Upper lobe of left lung (tissue), 6 donors: ENCODE measurements around the gene CCN2. TPM values are rescaled to one million over a fixed set of nuclear protein-coding genes. Genes with fewer than 3 reads are reported as not detected.
A peak's percentile ranks its signal among the peaks of the same experiment; 100 is the strongest.

Experiments
- ATAC-seq, 2 donors: fragments of 200-7000 bp; cut with Tn5 transposase; one replicate each; pipeline ENCODE4 v1.9.1; 2022; ENCODE audit warnings: mild to moderate bottlenecking in 2 of 2, moderate library complexity in 2 of 2; ENCODE audit not compliant: low FRiP score in 2 of 2
- DNase-seq, 2 donors: peaks; one replicate each; pipeline ENCODE4 v3.0.0-alpha.2; 2019 to 2020
- H3K27ac ChIP-seq, 4 donors: fragments of 200-600 bp; sonication (generic); one replicate each; pipeline ENCODE4 v1.5.1; 2016 to 2019
- H3K27me3 ChIP-seq, 4 donors: fragments of 200-600 bp; sonication (generic); one replicate each; pipeline ENCODE4 v1.5.1; 2017 to 2019
- H3K36me3 ChIP-seq, 4 donors: fragments of 200-600 bp; sonication (generic); one replicate each; pipeline ENCODE4 v1.5.1; 2016 to 2019
- H3K4me1 ChIP-seq, 4 donors: fragments of 200-600 bp; sonication (generic); one replicate each; pipeline ENCODE4 v1.5.1; 2018 to 2019
- H3K4me3 ChIP-seq, 4 donors: fragments of 200-600 bp; sonication (generic); one replicate each; pipeline ENCODE4 v1.5.1; 2017 to 2019; ENCODE audit warnings: mild to moderate bottlenecking in 2 of 4, moderate library complexity in 1 of 4
- H3K9me3 ChIP-seq, 4 donors: fragments of 200-600 bp; sonication (generic); one replicate each; pipeline ENCODE4 v1.5.1; 2018 to 2019
- EP300 ChIP-seq, 4 donors: sonication (generic); formaldehyde crosslinking; IDR thresholded peaks; one replicate each; pipeline ENCODE4 v1.5.1; 2017; ENCODE audit warnings: antibody characterized with exemption in 4 of 4, control low read depth in 2 of 4
- POLR2A ChIP-seq, 4 donors: fragments of 450-650 bp; IDR thresholded peaks; one replicate each; pipeline ENCODE4 v1.5.1; 2016 to 2017; ENCODE audit warnings: antibody characterized with exemption in 4 of 4, mild to moderate bottlenecking in 2 of 4
- POLR2AphosphoS5 ChIP-seq, 2 donors: sonication (generic); formaldehyde crosslinking; IDR thresholded peaks; one replicate each; pipeline ENCODE4 v1.5.1; 2017; ENCODE audit warnings: antibody characterized with exemption in 2 of 2
- WGBS, 2 donors: methylation state at CpG; one replicate each; pipeline ENCODE4 v1.1.5; 2017 to 2018; 5-methylcytosine and 5-hydroxymethylcytosine counted together
- total RNA-seq, 6 donors: library from RNA; depleted of rRNA in 4 of 6; stranded (reverse); fragments of >200 nt in 4 of 6; gene quantifications; one replicate each; pipeline versions ENCODE4 v1.1.0 to v1.2.1, GENCODE V29; 2016 to 2021
- TF ChIP-seq, protein P1 (sequence below), 6 experiments: fragments of 450-650 bp in 4 of 6; fragments of 200-600 bp in 2 of 6; sonication (generic) in 2 of 6; IDR thresholded peaks; one replicate each; pipeline ENCODE4 v1.5.1; 2016 to 2019; ENCODE audit warnings: antibody characterized with exemption in 6 of 6
- donor health status: DM: no; HTN: no; CAD: no; lungs with moderate emphysema.
- donor health status: DM: no; HTN: yes; CAD: no; lungs with severe emphysema.

Gene CCN2
- total RNA-seq, 6 donors from 2014 or later, result 96.4 to 320 (median 210) TPM

DNA sequence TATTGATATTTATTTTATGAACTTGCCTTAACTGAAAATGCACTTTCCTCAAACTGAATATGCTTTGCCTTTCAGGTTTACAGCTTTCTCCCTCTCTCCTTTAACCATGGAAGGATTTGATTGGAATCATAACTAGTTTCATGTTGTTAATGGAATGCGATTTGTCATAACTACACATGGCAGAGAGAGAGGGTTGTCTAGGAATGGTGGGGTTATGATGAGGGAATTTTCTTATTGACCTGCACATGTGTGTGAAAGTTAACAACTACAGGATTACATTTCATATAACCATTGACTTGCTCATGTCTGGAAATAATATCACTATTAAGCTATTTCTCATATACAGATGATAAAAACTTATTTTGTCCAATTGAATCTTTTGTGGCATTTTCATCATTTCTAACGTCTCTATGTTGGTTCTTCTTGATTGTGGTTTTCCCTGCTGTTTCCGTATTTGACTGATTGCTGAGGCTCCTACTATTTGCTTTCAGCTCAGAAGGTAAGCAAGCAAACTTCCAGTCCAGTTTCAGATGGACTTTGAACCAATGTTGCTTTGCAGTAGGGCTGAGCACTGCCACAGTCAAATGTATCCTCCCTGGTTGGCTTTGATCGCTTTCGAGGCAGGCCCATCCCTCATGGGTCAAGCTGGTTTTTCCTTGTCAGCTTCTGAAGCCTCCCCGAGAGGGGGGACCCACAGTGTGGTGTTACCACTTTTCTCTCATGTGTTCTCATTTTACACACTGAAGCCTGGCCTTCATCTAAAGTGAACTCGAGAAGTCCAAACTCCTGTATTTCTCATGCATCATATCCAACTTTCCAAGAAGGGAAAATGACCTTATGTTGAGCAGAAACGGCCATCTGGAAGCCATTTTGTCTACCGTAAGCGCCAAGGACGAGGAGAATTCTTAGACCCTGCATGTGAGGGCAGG, 7.6 kb upstream of the CCN2 start:
- Histone ChIP-seq H3K36me3 (no peaks in the 10 kb centered on the region), H3K4me3 (no peak overlapping the region), H3K27me3 (no peaks in the 10 kb centered on the region), H3K4me1 (peaks cover 6 to 16% (median 13%) of the 10 kb centered on the region in 4 donors), H3K27ac (no peak overlapping the region), H3K9me3 (no peaks in the 10 kb centered on the region)
- 91% methylated on average over 11 of the region's 11 CpGs for WGBS, 2 donors
- TF ChIP-seq POLR2A (IDR thresholded peaks at IDR 0.05) (no peak), EP300 (IDR thresholded peaks at IDR 0.05) (no peak), POLR2AphosphoS5 (IDR thresholded peaks at IDR 0.05) (no peak)
- TF ChIP-seq, protein P1, sequence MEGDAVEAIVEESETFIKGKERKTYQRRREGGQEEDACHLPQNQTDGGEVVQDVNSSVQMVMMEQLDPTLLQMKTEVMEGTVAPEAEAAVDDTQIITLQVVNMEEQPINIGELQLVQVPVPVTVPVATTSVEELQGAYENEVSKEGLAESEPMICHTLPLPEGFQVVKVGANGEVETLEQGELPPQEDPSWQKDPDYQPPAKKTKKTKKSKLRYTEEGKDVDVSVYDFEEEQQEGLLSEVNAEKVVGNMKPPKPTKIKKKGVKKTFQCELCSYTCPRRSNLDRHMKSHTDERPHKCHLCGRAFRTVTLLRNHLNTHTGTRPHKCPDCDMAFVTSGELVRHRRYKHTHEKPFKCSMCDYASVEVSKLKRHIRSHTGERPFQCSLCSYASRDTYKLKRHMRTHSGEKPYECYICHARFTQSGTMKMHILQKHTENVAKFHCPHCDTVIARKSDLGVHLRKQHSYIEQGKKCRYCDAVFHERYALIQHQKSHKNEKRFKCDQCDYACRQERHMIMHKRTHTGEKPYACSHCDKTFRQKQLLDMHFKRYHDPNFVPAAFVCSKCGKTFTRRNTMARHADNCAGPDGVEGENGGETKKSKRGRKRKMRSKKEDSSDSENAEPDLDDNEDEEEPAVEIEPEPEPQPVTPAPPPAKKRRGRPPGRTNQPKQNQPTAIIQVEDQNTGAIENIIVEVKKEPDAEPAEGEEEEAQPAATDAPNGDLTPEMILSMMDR (IDR thresholded peaks at IDR 0.05), result no peak
- ATAC-seq, result no peak
- DNase-seq, result no peak

DNA sequence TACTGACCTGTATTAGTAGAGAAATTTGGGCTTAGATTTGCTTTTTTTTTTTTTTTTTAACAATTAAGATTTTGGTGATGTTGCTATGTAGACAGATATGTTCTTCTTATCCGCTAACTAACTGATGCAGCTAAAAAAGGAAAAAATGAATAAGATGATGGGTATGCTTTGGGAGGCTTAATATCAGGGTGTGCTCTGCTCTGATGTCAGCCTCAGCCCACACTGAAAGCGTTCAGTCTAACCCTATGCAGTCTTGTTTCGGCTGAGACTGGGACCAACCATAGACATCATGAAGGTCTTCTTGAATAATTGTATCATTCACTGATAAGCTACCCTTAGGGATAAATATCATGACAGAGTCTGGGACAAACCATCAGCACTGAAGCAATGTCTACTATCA, 6.9 kb upstream of the CCN2 start:
- Histone ChIP-seq H3K9me3 (no peaks in the 10 kb centered on the region), H3K4me3 (no peak overlapping the region), H3K27ac (no peak overlapping the region), H3K4me1 (peaks cover 6 to 18% (median 13%) of the 10 kb centered on the region in 4 donors), H3K27me3 (no peaks in the 10 kb centered on the region), H3K36me3 (no peaks in the 10 kb centered on the region)
- TF ChIP-seq POLR2AphosphoS5 (IDR thresholded peaks at IDR 0.05), result no peak
- TF ChIP-seq, protein P1 (IDR thresholded peaks at IDR 0.05), result no peak
- no peak for TF ChIP-seq EP300 (IDR thresholded peaks at IDR 0.05)
- no peak for TF ChIP-seq POLR2A (IDR thresholded peaks at IDR 0.05)
- DNase-seq (no peak), ATAC-seq (peak in 1 of 2 donors; percentile 51)
- WGBS, 2 donors, result 92 to 95% methylated on average over 3 of the region's 3 CpGs

DNA sequence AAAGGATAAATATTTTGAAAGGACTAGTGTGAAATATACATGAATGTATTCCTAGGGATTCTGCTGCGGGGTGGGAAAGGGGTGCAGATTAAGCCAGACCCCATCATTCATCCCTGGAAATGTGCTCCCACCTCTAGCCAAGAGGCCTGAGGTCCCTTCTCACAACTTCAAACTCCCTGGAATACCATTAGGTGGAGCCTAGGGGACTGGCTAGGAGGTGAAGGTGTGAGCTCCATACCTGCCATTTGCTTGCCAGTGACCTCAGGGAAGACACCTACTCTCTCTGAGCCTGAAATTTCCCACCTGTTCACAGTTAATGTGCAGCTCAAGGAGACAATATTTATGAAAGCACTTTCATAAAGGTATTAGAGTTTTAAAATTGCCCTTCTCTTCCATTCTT, 4.7 kb upstream of the CCN2 start:
- Histone ChIP-seq H3K4me1 (peaks cover 14 to 26% (median 22%) of the 10 kb centered on the region in 4 donors), H3K4me3 (no peak overlapping the region), H3K27ac (no peak overlapping the region), H3K9me3 (no peaks in the 10 kb centered on the region), H3K27me3 (no peaks in the 10 kb centered on the region), H3K36me3 (no peaks in the 10 kb centered on the region)
- DNase-seq (no peak), ATAC-seq (no peak)
- 96 to 100% methylated on average over 1 of the region's 1 CpG for WGBS, 2 donors
- TF ChIP-seq POLR2AphosphoS5 (IDR thresholded peaks at IDR 0.05) (no peak), EP300 (IDR thresholded peaks at IDR 0.05) (no peak), POLR2A (IDR thresholded peaks at IDR 0.05) (no peak)
- TF ChIP-seq, protein P1 (IDR thresholded peaks at IDR 0.05), result no peak

DNA sequence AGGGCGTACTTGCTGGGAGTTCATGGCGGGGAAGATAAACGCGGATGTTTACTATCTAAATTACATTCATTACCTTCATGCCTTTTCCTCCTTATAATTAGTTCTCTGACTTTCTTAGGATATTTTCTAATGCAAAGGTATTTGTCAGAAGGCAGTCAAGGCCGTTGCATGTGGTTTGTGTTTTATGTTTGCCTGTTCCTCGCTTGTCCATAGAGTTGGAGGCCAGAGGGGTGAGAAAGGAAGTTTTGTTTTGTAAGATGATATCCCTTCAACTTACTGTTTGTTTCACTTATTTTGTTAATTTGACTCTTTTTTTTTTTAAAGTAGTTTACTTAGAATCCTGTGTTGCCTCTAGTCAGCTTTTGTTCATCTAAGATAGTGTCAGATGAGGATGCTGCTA, 4.0 kb upstream of the CCN2 start:
- TF ChIP-seq, protein P1 (IDR thresholded peaks at IDR 0.05), result no peak
- TF ChIP-seq POLR2A (IDR thresholded peaks at IDR 0.05) (no peak), POLR2AphosphoS5 (IDR thresholded peaks at IDR 0.05) (no peak), EP300 (IDR thresholded peaks at IDR 0.05) (no peak)
- peak overlapping the region in 3 of 4 donors; percentile 34 to 72 (median 44) for H3K27ac ChIP-seq
- no peak for DNase-seq
- H3K4me1 ChIP-seq, result peaks cover 17 to 33% (median 22%) of the 10 kb centered on the region in 4 donors
- no peak overlapping the region for H3K4me3 ChIP-seq
- H3K36me3 ChIP-seq, result peaks cover 0 to 2% (median under 1%) of the 10 kb centered on the region in 4 donors
- WGBS, 2 donors, result 39% methylated on average over 6 of the region's 6 CpGs
- no peaks in the 10 kb centered on the region for H3K9me3 ChIP-seq
- no peaks in the 10 kb centered on the region for H3K27me3 ChIP-seq
- ATAC-seq, result no peak
